Hippocampal formation (tissue), 2 donors: ENCODE measurements around the gene POLR3B.
"Not testable (repeated sequence)": the region's sequence is repeated elsewhere in the genome, so short reads cannot be mapped to it uniquely, and the experiment has no call there.

Experiments used
- DNase-seq, 2 donors: peaks; one replicate each; lab custom pipeline; 2025; lab: John Stamatoyannopoulos, UW

POLR3B gene

DNA sequence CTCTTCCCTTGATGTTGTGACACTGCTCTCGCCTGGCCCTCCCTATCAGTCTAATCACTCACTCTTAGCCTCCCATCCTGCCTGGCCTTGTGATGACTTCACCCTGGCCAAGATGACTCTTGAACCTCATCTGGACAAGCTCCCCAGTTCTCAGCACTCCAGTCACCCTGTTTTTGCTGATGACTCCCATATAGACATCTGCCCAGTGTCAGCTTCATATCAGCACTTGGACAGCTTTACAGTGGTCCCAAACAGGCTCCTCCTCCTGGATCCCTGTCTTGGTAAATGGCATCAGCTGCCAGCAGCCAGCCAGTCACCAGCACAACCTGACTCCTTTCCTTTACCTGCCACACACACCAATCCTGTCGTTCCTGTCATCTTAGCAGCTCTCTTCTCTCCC lies 104.2 kb downstream of the POLR3B start:
- no peak for DNase-seq

DNA sequence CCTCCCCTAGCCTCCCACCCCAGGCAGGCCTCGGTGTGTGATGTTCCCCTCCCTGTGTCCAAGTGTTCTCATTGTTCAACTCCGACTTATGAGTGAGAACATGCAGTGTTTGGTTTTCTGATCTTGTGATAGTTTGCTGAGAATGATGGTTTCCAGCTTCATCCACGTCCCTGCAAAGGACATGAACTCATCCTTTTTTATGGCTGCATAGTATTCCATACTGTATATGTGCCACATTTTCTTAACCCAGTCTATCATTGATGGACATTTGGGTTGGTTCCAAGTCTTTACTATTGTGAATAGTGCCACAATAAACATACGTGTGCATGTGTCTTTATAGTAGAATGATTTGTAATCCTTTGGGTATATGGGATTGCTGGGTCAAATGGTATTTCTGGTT lies 108.1 kb downstream of the POLR3B start:
- DNase-seq = not testable (repeated sequence)

DNA sequence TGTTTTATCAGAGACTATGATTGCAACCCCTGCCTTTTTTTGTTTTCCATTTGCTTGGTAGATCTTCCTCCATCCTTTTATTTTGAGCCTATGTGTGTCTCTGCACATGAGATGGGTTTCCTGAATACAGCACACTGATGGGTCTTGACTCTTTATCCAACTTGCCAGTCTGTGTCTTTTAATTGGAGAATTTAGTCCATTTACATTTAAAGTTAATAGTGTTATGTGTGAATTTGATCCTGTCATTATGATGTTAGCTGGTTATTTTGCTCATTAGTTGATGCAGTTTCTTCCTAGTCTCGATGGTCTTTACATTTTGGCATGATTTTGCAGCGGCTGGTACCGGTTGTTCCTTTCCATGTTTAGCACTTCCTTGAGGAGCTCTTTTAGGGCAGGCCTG lies 118.1 kb downstream of the POLR3B start:
- not testable (repeated sequence) for DNase-seq

DNA sequence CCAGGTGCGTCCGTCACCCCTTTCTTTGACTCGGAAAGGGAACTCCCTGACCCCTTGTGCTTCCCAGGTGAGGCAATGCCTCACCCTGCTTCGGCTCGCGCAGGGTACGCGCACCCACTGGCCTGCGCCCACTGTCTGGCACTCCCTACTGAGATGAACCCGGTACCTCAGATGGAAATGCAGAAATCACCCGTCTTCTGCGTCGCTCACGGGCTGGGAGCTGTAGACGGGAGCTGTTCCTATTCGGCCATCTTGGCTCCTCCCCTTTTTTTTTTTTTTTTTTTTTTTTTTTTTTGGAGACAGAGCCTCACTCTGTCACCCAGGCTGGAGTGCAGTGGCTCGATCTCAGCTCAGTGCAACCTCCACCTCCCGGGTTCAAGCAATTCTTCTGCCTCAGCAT lies 120.1 kb downstream of the POLR3B start:
- not testable (repeated sequence) for DNase-seq

DNA sequence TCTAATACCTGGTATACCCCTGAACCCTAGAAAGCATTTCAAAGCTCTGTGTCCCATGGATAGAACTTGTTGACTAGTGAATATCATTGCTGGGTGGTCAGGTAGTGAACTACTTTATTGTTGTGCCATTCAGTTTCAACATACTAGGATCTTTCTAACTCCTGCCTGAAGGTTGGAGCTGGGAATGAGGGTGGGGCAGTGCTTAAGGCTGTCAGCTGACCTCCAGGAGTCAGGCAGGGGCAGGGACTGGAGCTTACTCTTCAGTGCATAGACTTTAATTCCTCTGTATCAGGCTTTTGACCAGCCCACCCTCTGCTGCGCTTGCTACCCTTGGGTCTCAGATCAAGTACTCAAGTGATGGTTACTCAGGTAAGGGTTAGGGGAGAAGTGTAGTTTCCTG lies 122.7 kb downstream of the POLR3B start:
- no peak for DNase-seq

DNA sequence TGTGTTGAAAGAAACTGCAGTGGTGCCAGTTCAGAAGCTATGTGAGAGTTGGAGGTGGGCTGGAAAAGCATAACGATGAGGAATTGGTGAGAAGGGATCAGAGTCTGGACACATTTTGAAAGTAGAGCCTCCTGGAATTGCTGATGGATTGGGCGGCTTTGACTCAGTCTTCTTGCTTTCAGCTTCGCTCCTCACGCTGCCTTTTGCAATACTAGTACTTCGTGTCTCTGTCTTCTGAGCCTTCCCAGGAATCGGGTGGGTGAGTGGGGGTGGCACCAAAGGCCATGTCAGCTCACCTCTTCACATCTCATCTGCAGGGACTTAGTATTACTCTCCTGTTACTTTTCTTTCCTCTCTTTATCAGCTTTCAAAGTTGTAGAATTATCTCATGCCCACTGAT lies 123.7 kb downstream of the POLR3B start:
- DNase-seq = no peak

DNA sequence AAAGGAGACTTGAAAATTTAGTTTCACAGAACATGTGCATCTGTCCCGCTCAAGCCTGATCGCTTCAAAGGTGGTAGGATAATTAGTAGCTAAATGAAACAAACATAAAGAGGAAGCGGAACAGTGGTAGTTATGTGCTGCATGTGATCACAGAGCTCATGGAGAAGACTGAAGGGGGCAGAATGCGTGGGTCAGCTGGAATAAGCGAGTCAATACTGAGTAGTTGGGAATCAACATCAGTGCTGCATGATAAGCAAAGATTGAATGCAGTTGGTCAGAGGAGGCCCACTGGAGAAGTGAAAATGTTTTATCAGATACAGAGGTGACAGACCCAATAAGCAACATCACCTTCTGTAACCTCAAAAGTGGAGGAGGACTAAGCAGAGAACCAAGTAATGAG lies 130.1 kb downstream of the POLR3B start:
- DNase-seq = no peak

DNA sequence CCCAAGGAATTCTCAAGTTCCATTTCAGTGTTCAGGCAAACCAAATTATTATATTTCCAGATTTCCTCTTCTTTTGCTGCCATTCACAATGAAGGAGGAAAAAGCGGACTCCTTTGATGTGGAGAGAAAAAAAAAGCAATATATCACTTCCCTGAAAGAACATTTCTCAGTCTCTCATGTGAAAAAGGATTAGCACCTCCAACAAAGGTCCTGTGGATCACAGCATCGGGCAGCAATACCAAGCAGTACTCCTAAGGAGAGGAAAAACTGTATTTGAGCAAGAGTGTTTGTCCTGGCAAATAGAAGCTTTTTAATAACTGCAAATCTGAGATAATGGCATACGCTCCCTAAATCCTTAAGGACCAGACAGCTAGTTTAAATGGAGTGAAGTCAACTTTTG lies 131.3 kb downstream of the POLR3B start:
- no peak for DNase-seq

DNA sequence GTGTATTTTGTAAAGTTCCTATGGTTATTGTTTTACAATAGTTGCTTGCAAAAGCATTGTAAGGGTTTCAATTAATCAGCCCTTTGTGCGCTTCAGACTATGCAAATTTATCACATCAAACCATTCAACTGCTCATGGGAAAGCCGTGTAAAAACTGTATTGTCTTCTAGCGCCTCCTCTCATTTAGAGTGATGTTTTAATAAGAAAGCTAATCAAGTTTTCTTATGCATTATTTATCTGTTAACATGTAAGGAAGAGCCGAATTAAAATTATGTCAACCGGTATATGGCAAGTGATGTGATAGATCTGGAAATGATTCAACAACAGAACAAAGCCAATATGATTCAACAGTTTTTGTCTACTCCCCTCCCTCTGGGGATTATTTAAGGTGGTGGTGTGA lies 132.7 kb downstream of the POLR3B start:
- DNase-seq = no peak

DNA sequence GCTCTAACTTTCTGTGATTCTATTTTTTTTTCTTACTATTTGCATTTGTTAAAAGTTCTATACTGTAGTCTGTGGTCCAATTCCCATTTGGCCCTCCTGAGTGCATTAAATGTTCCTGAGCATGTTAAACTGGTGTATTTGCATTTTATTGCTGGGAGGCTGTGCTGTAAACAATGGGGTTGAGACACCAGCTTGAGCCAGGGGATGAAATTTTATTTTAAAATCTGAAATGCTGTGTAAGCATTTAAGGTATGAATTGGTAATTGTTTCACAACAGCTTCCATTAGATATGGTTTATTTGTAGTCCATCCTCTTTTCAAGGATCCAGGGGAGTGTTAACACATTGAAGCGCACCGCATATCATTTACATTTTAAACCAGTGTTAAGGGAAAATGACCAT lies 135.3 kb downstream of the POLR3B start:
- no peak for DNase-seq

DNA sequence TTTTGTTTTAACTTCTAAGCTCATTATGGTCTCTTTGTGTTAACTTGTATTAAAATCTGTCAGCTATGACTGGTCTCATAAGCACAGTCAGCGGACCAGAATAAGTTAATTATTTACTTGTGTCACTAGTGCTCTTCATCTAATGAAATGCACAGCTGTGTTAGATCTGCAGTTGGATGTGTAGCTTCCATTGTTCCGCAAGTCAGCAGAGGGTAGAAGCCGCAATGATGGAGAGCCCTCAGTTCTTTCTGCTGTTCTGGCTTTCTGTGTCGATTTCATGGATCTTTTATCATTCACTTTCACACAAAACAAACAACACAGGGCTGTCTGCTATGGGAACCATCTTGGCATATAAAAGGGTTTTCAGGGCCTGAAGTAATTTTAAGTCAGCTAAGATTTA lies 136.0 kb downstream of the POLR3B start:
- peak; percentile 12 to 60 for DNase-seq

DNA sequence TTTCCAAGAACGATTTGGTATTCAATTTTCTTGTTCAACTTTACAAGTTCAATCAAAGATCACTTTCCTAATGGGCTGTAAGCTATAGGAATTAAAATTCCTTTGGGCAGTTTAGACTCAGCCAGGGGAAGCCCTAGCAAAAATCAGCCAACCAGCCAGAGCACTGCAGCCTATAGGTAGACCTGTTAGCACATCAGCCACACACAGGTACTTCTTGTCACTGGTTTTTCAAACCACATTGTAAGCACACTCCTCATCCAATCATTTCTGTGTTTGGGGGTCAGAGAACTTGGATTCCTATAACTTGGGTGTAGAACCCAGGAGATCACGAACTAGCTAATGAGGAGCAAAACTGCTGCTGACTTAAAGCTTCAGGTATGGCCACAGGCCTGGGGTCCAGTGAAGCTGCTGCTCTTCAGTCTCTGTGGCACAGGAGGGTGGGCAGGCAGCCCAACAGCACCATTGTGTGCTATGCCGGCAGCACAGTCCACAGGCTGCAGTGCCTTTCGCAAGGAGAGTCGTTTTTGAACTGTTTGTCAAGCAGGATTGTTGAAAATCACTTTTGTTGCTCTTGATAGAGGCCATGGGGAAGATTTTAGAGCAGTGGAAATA lies 137.9 kb downstream of the POLR3B start:
- no peak for DNase-seq

DNA sequence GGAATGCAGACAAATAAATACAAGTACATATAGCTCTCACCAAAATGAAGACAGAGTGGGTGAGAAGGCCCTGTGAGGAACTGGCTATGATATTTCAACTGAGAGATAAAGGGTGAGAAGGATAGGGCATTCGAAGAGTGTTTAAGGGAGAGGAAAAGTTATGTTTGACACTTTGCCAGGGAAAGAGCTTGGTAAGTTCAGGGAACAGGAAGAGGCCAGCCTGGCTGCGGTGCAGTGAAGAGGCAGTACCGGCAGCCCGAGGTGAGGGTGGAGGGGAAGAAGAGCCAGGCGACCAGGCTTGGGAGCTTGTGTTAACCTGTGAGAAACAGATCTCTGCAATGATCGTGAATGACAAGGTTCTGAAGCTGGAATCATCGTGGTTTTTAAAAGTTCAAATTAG lies 140.5 kb downstream of the POLR3B start:
- no peak for DNase-seq

DNA sequence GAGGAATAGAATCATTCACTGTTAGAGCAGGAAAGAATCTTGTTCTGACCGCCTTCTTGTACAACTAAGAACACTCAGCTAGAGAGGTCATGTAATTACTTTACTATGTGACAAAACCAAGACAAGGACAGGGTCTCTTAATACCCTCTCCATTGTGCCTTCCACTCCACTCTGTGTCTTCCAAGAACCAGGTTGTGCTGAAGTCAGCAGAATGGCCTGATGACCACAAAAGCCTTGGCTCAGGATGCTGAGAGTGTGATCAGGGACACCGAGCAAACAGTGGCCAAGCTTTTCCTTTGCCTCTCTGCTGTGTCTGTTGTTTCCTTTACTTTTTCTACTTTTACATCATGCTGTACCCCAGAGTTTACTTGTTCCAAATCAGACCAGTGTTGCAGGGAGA lies 142.1 kb downstream of the POLR3B start:
- DNase-seq = no peak

DNA sequence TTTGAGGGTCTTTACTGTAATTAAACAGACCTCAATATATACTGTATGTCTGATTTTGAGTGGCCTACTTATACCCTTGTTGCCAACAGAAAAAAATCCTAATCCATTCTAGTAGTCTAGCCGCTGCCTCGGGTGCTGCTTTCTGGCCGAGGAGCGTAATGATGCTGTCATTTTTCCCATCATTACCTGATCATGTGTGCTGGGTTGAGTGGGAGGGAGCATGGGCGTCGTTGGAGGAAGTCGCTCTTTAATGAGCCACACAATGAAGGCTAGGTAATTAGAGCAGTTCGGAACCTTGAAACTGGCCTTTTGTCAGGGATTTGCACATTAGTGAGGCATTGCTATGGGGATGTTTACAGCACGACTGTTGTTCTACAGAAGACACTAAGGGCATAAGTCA lies 149.1 kb downstream of the POLR3B start:
- no peak for DNase-seq

DNA sequence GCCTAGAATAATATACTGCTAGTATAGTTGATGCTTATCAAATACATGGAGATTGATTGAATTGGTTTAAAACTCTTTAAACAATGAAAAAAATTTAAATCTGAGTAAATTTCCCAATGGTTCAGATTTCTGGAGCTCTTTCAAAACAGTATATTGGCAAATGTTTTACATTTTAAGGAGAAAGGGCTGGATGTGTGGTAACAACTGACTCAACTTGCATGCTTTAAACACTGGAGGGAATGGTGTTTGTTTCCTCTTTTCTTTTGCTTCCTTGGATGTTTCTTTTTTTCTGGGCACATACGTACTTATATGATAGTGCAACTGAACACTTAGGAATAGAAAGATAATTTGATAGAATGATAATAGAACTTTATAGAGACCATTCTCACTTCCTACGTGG lies 151.4 kb downstream of the POLR3B start:
- no peak for DNase-seq

DNA sequence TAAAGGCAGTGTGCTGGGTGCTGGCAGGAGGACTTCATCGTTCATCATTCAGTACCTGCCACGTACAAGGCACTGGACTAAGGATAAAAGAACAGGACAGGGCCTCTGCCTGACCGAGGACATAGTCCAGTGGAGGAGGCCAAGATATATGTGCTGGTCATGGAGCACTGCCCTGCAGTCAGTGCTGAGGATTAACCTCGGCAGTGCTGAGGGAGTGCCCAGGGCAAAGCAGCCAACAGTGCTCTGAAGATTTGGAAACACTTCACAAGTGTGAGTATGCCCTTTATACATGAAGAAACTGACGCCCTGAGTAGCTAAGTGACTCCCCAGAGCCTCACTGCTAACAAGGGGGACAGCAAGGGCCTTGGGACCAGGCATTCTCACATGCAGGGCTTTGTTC lies 153.8 kb downstream of the POLR3B start:
- DNase-seq = no peak

DNA sequence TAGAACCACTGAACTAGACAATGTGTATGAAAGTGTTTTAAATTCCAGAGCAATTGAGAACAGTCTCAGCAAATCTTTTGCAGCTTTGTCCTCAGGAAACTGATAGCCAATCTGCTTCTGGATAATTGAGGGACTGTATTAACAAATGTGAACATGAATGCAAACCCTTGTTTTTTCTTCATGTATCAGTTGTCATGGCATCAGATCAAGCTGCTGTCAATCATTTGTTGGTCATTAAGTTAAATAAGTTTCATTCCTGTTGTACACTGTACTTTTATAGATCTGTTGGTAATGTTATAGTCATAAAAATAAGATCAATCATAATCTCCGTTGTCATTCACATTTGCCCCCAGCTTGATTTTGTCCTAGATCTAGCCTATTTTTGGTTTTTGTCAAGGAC lies 159.8 kb downstream of the POLR3B start:
- DNase-seq = no peak

DNA sequence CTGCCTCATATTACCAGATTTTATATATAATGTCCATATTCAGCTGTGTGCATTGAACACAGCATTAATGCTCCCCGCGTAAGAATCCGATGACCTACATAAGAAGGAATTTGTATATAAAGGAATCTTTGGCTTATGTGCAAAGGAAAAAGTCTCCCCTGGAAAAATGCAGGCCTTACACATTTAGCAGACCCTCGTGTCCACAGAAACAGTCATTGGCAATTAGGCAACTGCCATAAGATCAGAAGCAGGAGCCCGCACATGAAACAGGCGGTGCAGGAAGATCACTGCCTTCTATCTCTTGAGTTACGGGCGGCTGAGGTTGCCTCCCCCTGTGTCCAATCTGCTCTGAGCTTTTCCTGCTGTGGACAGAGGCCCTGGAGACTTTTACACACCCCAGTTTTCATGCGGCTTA lies 162.1 kb downstream of the POLR3B start:
- DNase-seq = no peak

DNA sequence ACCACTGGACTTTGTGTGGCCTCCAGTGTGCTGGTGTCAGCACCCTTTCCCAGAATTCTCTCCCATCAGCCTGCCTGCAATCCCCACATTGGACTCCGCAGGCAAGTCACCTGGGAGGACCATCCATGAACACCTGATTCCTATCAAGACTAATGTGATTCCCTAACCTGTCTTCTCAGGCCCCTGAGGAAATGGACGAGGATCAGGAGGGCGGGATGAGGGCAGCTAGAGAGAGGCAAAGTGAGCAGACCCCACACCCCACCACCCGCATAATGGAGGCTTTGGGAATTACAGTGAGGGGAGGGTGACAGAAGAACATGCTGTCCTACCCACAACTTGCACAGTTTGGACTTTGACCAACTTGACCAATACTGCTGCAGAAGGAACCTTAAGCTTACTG lies 164.4 kb downstream of the POLR3B start:
- no peak for DNase-seq

DNA sequence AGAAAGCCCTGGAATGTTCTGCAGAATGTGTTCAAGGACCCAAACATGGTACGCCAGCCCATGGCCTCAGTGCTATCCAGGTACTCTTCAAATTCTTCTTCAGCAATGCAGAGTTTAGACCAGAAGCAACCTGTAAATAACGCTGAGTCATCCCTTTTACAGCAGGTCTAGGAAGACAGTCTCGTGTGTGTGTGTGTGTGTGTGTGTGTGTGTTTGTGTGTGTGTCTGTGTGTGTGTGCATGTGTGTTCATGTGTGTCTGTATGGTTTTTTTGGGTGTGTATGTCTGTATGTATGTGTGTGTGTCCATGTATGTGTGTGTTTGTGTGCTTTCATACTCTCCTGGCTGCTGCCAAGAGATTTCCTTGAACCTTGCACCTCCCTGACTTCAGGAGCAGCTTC lies 165.2 kb downstream of the POLR3B start:
- no peak for DNase-seq

DNA sequence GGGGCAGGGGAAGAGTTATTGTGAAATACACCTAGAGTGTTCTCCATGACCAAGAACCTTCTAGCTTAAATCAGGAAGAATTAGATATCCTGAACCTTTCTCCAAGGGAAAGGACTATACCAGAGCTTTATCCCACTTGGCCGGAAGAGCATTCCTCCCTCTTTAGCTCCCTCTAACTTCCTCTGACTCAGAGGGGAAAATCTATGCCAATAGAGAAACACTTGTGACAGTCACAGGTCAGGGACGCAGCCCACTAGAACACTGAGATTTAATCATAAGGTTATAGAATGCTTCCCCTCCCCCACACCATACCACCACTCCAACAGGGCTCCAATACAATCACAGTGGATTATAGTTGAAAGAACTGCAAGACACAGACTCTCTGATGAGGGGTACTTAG lies 169.8 kb downstream of the POLR3B start:
- no peak for DNase-seq

DNA sequence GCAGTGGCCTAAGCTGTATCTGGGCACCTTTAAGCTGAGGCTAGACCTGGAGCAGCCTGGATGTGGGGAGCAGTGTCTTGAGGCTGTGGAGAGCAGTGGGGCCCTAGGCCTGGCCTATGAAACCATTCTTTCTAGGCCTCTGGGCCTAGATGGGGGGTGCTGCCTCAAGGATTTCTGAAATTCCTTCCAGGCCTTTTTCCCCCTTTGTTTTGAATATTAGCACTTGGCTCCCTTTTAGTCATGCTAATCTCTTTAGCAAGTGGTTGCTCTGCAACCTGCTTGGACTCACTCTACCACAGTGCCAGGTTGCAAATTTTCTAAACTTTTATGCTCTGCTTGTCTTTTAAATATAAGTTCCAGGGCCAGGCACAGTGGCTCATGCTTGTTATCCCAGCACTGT lies 183.7 kb downstream of the POLR3B start:
- DNase-seq = no peak

DNA sequence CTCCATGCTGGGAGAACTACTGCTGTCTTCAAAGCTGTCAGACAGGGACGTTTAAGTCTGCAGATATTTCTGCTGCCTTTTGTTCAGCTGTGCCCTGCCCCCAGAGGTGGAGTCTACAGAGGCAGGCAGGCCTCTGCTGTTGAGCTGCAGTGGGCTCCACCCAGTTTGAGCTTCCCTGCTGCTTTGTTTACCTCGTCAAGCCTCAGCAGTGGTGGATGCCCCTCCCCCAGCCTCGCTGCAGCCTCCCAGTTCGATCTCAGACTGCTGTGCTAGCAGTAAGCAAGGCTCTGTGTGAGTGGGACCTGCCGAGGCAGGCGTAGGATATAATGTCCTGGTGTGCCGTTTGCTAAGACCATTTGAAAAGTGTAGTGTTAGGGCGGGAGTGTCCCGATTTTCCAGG lies 193.9 kb downstream of the POLR3B start:
- DNase-seq = no peak

DNA sequence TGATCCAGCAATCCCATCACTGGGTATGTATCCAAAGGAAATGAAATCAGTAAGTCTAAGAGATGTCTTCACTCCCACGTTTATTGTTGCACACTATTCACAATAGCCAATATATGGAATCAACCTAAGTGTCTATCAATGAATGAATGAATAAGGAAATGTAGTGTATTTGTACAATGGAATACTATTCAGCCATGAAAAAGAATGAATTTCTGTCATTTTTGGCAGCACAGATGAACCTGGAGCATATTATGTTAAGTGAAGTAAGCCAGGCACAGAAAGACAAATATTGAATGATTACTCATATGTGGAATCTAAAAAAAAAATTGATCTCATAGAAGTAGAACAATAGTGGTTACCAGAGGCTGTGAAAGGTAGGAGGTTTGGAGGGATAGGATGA lies 194.7 kb downstream of the POLR3B start:
- DNase-seq = no peak
